H9 (cell line): ENCODE results near the gene MBOAT2. TPM values are rescaled to one million over a fixed set of nuclear protein-coding genes. Genes with fewer than 3 reads are reported as not detected.

ENCODE experiments used
- DNase-seq: peaks from one replicate; pipeline ENCODE4 v3.0.0-alpha.2; 2017
- H2AFZ ChIP-seq: one replicate; pipeline ENCODE4 v1.6.1; 2013; ENCODE audit warnings: mild to moderate bottlenecking, low read length, control low read depth, moderate library complexity
- H2AK5ac ChIP-seq: 2 replicates; pipeline ENCODE4 v1.6.1; 2013; ENCODE audit warnings: low read length, control low read depth, mixed read lengths; ENCODE audit not compliant: insufficient read length
- H2BK120ac ChIP-seq: one replicate; pipeline ENCODE4 v1.6.1; 2013; ENCODE audit warnings: low read depth, mild to moderate bottlenecking, low read length, control low read depth, inconsistent platforms; ENCODE audit not compliant: poor library complexity, severe bottlenecking
- H2BK12ac ChIP-seq: 2 replicates; pipeline ENCODE4 v1.6.1; 2013; ENCODE audit warnings: low read length, control low read depth, mixed read lengths, low read depth; ENCODE audit not compliant: insufficient read length
- H2BK15ac ChIP-seq: 2 replicates; pipeline ENCODE4 v1.6.1; 2013; ENCODE audit warnings: low read depth, low read length, control low read depth
- H2BK20ac ChIP-seq: one replicate; pipeline ENCODE4 v1.6.1; 2013; ENCODE audit warnings: low read depth, mild to moderate bottlenecking, low read length, control low read depth, inconsistent platforms; ENCODE audit not compliant: poor library complexity, severe bottlenecking
- H2BK5ac ChIP-seq: 2 replicates; pipeline ENCODE4 v1.6.1; 2013; ENCODE audit warnings: low read length, control low read depth, mixed read lengths; ENCODE audit not compliant: insufficient read length
- H3K14ac ChIP-seq: 2 replicates; pipeline ENCODE4 v1.6.1; 2013; ENCODE audit warnings: low read length, control low read depth; ENCODE audit not compliant: insufficient read depth
- H3K18ac ChIP-seq: 2 replicates; pipeline ENCODE4 v1.6.1; 2013; ENCODE audit warnings: low read depth, mild to moderate bottlenecking, mixed read lengths, low read length, control low read depth; ENCODE audit not compliant: insufficient read length
- H3K23ac ChIP-seq: 2 replicates; pipeline ENCODE4 v1.6.1; 2013; ENCODE audit warnings: low read length, control low read depth, mixed read lengths, low read depth; ENCODE audit not compliant: insufficient read length
- H3K23me2 ChIP-seq: 2 replicates; pipeline ENCODE4 v1.6.1; 2013; ENCODE audit warnings: low read depth, mild to moderate bottlenecking, mixed read lengths, low read length, control low read depth; ENCODE audit not compliant: insufficient read length, poor library complexity, severe bottlenecking
- H3K27ac ChIP-seq: 2 replicates; pipeline ENCODE4 v1.5.1; 2013; ENCODE audit warnings: low read length, control low read depth, mixed read lengths, low read depth; ENCODE audit not compliant: insufficient read length
- H3K27me3 ChIP-seq: 2 replicates; pipeline ENCODE4 v1.6.1; 2013; ENCODE audit warnings: low read length, control low read depth, inconsistent platforms; ENCODE audit not compliant: insufficient read depth
- H3K4ac ChIP-seq: 2 replicates; pipeline ENCODE4 v1.6.1; 2013; ENCODE audit warnings: low read depth, mild to moderate bottlenecking, control low read depth, inconsistent platforms, low read length, moderate library complexity
- H3K4me1 ChIP-seq: 2 replicates; pipeline ENCODE4 v1.6.1; 2013; ENCODE audit warnings: low read length, control low read depth, inconsistent platforms; ENCODE audit not compliant: insufficient read depth
- H3K4me2 ChIP-seq: 2 replicates; pipeline ENCODE4 v1.6.1; 2013; ENCODE audit warnings: low read length, control low read depth, mixed read lengths; ENCODE audit not compliant: insufficient read length, insufficient read depth
- H3K56ac ChIP-seq: 2 replicates; pipeline ENCODE4 v1.6.1; 2013; ENCODE audit warnings: low read depth, mild to moderate bottlenecking, mixed read lengths, low read length, control low read depth; ENCODE audit not compliant: insufficient read length
- H3K79me1 ChIP-seq: 2 replicates; pipeline ENCODE4 v1.6.1; 2013; ENCODE audit warnings: low read depth, mild to moderate bottlenecking, moderate library complexity, low read length, control low read depth, inconsistent platforms; ENCODE audit not compliant: insufficient read depth, poor library complexity, severe bottlenecking
- H3K79me2 ChIP-seq: 2 replicates; pipeline ENCODE4 v1.6.1; 2013; ENCODE audit warnings: low read length, control low read depth, inconsistent platforms; ENCODE audit not compliant: insufficient read depth
- H3K9ac ChIP-seq: 2 replicates; pipeline ENCODE4 v1.6.1; 2013; ENCODE audit warnings: low read length, control low read depth, mixed read lengths; ENCODE audit not compliant: insufficient read length; ENCODE audit errors: extremely low read depth
- H3K9me3 ChIP-seq: one replicate; pipeline ENCODE4 v1.6.1; 2013; ENCODE audit warnings: low read depth, low read length, inconsistent platforms; ENCODE audit not compliant: control insufficient read depth
- H3T11ph ChIP-seq: one replicate; pipeline ENCODE4 v1.6.1; 2013; ENCODE audit warnings: mild to moderate bottlenecking, low read length, control low read depth, inconsistent platforms
- H4K20me1 ChIP-seq: one replicate; pipeline ENCODE4 v1.6.1; 2013; ENCODE audit not compliant: control insufficient read depth, insufficient read length, insufficient read depth
- H4K5ac ChIP-seq: 2 replicates; pipeline ENCODE4 v1.6.1; 2013; ENCODE audit warnings: low read depth, mild to moderate bottlenecking, mixed read lengths, low read length, control low read depth; ENCODE audit not compliant: insufficient read length
- H4K8ac ChIP-seq: replicated peaks from 2 replicates; pipeline ENCODE4 v1.6.1; 2013; ENCODE audit warnings: low read length, control low read depth, mixed read lengths, low read depth; ENCODE audit not compliant: insufficient read length
- H4K91ac ChIP-seq: 2 replicates; pipeline ENCODE4 v1.6.1; 2013; ENCODE audit warnings: low read depth, mild to moderate bottlenecking, moderate library complexity, mixed read lengths, low read length, control low read depth; ENCODE audit not compliant: insufficient read length
- H3K27ac Mint-ChIP-seq, 3 experiments: 2 replicates in 2 of 3; 3 replicates in 1 of 3; pipeline ENCODE4 v1.8.0; 2020 to 2021; ENCODE audit warnings: mixed read lengths in 3 of 3, mild to moderate bottlenecking in 1 of 3, moderate library complexity in 1 of 3
- H3K27me3 Mint-ChIP-seq: 2 replicates; pipeline ENCODE4 v1.8.0; 2021; ENCODE audit warnings: low read depth, mild to moderate bottlenecking, moderate library complexity, mixed read lengths
- H3K36me3 Mint-ChIP-seq, 3 experiments: 2 replicates in 2 of 3; 3 replicates in 1 of 3; pipeline ENCODE4 v1.8.0; 2020 to 2021; ENCODE audit warnings: low read depth in 3 of 3, mixed read lengths in 3 of 3; ENCODE audit not compliant: insufficient read depth in 1 of 3
- H3K4me1 Mint-ChIP-seq, 2 experiments: 2 replicates each; pipeline ENCODE4 v1.8.0; 2020; ENCODE audit warnings: mixed read lengths in 2 of 2
- H3K4me3 Mint-ChIP-seq, 2 experiments: 2 replicates in 1 of 2; 3 replicates in 1 of 2; pipeline ENCODE4 v1.8.0; 2020 to 2021; ENCODE audit warnings: mild to moderate bottlenecking in 2 of 2, mixed read lengths in 2 of 2, moderate library complexity in 1 of 2
- H3K9me3 Mint-ChIP-seq, 2 experiments: 2 replicates in 1 of 2; 3 replicates in 1 of 2; pipeline ENCODE4 v1.8.0; 2020; ENCODE audit warnings: mild to moderate bottlenecking in 2 of 2, mixed read lengths in 2 of 2, moderate library complexity in 1 of 2
- CTCF ChIP-seq: fragments of 200-600 bp; sonication (generic); conservative IDR thresholded peaks from 3 replicates; pipeline ENCODE4 v1.8.0; 2021; ENCODE audit warnings: antibody characterized with exemption, mild to moderate bottlenecking
- WGBS: extraction: QIAGEN DNeasy Blood & Tissue Kit; methylation state at CpG from one replicate; pipeline ENCODE4 v1.1.7; 2013; ENCODE audit warnings: missing lambda C conversion rate, low lambda C conversion rate, mixed read lengths; ENCODE audit not compliant: insufficient read length; ENCODE audit errors: extremely low coverage; 5-methylcytosine and 5-hydroxymethylcytosine counted together
- total RNA-seq: library from RNA; stranded (reverse); gene quantifications from 2 replicates; pipeline ENCODE4 v1.2.1, GENCODE V29; 2021

The MBOAT2 gene
- total RNA-seq, 1 experiment from 2014 or later = 20.2 TPM

GRCh38 chr2:8999102-8999446, 4.4 kb downstream of the MBOAT2 start:
- Histone ChIP-seq H3K4me2 (no peak overlapping the region), H3K79me2 (peaks cover 4% of the 10 kb centered on the region; the same call in 1 of the 2 replicates), H2BK5ac (no peak overlapping the region), H2BK20ac (no peak overlapping the region), H4K20me1 (no peaks in the 10 kb centered on the region), H4K91ac (no peak overlapping the region), H3K79me1 (no peaks in the 10 kb centered on the region), H2BK12ac (no peak overlapping the region), H3K56ac (no peak overlapping the region), H3T11ph (no peak overlapping the region), H2BK120ac (no peak overlapping the region), H4K8ac (no peak overlapping the region), H3K18ac (no peak overlapping the region), H2AK5ac (no peak overlapping the region), H2BK15ac (no peak overlapping the region), H4K5ac (no peak overlapping the region), H2AFZ (no peak overlapping the region), H3K9me3 (no peaks in the 10 kb centered on the region), H3K27me3 (no peaks in the 10 kb centered on the region), H3K9ac (no peak overlapping the region), H3K27ac (no peak overlapping the region), H3K4ac (no peak overlapping the region), H3K14ac (no peak overlapping the region), H3K23me2 (peaks cover 8% of the 10 kb centered on the region), H3K23ac (no peak overlapping the region), H3K4me1 (no peaks in the 10 kb centered on the region; the same call in 1 of the 2 replicates)
- no peak overlapping the region; a peak in 1 of 5 replicates for H3K4me3 Mint-ChIP-seq
- H3K27ac Mint-ChIP-seq = no peak overlapping the region
- no peaks in the 10 kb centered on the region; a peak in 1 of 5 replicates for H3K9me3 Mint-ChIP-seq
- WGBS = no CpG with 5 or more reads among the region's 3 CpGs
- TF ChIP-seq CTCF = no peak
- no peak for DNase-seq
- H3K36me3 Mint-ChIP-seq = no peaks in the 10 kb centered on the region
- peaks cover 5% of the 10 kb centered on the region for H3K27me3 Mint-ChIP-seq
- H3K4me1 Mint-ChIP-seq = peaks cover 49% of the 10 kb centered on the region in 2 experiments
